Muscle layer of duodenum (tissue), 2 donors: Measurements from ENCODE around the gene MAPT.
"Not testable (repeated sequence)": the region's sequence is repeated elsewhere in the genome, so short reads cannot be mapped to it uniquely, and the experiment has no call there.

Experiments used
- H3K27ac ChIP-seq: one replicate; pipeline ENCODE4 v1.7.0; 2013; ENCODE audit warnings: mild to moderate bottlenecking, low read length
- H3K27me3 ChIP-seq: one replicate; pipeline ENCODE4 v1.7.0; 2013; ENCODE audit warnings: low read depth, mild to moderate bottlenecking, control low read depth, low read length
- H3K36me3 ChIP-seq, 2 donors: one replicate each; pipeline ENCODE4 v1.7.0; 2013; ENCODE audit warnings: low read length in 2 of 2, control low read depth in 1 of 2, mild to moderate bottlenecking in 1 of 2; ENCODE audit not compliant: insufficient read depth in 2 of 2, control insufficient read depth in 1 of 2
- H3K4me1 ChIP-seq, 2 donors: one replicate each; pipeline ENCODE4 v1.7.0; 2013; ENCODE audit warnings: low read length in 2 of 2, mild to moderate bottlenecking in 2 of 2, control low read depth in 1 of 2, moderate library complexity in 1 of 2; ENCODE audit not compliant: insufficient read depth in 2 of 2, control insufficient read depth in 1 of 2
- H3K4me3 ChIP-seq, 2 donors: one replicate each; pipeline ENCODE4 v1.7.0; 2013; ENCODE audit warnings: low read length in 2 of 2, low read depth in 1 of 2, mild to moderate bottlenecking in 1 of 2
- H3K9me3 ChIP-seq, 2 donors: one replicate each; pipeline ENCODE4 v1.7.0; 2013; ENCODE audit warnings: low read length in 2 of 2, control low read depth in 1 of 2, mild to moderate bottlenecking in 1 of 2; ENCODE audit not compliant: control insufficient read depth in 1 of 2
- donor health status: healthy.

MAPT gene

GRCh38 chr17:46019408-46019925 is 125.1 kb downstream of the MAPT start:
- not testable (repeated sequence) for H3K4me3 ChIP-seq, H3K9me3 ChIP-seq, H3K27ac ChIP-seq, H3K4me1 ChIP-seq, H3K27me3 ChIP-seq
- H3K36me3 ChIP-seq = peaks cover 0 to 13% of the 10 kb centered on the region in 2 donors

DNA sequence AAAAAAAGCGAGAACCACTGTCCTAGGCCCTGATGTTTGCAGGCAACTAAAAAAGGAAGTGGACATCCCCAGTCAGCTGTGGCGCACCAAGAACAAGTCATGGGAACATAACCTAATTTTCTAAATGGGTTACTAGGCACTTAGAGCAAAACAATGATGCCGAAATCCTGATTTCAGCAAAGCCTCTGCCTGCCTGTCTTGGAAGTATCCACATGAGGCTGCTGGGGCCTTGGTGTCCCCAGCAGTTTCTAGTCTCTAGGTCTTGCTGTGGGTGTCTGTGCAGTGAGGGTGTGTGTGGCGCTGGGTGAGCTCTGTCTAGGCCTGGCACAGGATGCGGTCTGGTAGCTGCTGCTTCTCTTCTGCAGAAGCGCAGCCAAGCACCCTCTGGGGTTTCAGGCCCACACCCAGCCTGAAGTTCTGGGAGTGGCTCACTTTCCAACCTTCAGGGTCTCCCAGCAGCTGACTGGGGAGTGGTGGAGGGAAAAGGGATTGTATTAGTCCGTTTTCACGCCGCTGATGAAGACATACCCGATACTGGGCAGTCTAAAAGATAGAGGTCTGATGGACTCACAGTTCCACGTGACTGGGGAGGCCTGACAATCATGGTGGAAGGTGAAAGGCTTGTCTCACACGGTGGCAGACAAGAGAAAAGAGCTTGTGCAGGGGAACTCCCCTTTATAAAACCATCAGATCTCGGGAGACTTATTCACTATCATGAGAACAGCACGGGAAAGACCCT is 125.8 kb downstream of the MAPT start:
- no peaks in the 10 kb centered on the region for H3K27me3 ChIP-seq
- peaks cover 0 to 13% of the 10 kb centered on the region in 2 donors for H3K36me3 ChIP-seq
- no peak overlapping the region for H3K27ac ChIP-seq
- no peaks in the 10 kb centered on the region for H3K4me1 ChIP-seq
- H3K4me3 ChIP-seq = no peak overlapping the region
- no peaks in the 10 kb centered on the region for H3K9me3 ChIP-seq

- H3K9me3 ChIP-seq = no peaks in the 10 kb centered on the region
- H3K4me1 ChIP-seq = no peaks in the 10 kb centered on the region
- H3K36me3 ChIP-seq = peaks cover under 1 to 13% of the 10 kb centered on the region in 2 donors
- H3K4me3 ChIP-seq = no peak overlapping the region
- no peaks in the 10 kb centered on the region for H3K27me3 ChIP-seq
- no peak overlapping the region for H3K27ac ChIP-seq
Observed at GRCh38 chr17:46020998-46021397, 126.6 kb downstream of the MAPT start.

DNA sequence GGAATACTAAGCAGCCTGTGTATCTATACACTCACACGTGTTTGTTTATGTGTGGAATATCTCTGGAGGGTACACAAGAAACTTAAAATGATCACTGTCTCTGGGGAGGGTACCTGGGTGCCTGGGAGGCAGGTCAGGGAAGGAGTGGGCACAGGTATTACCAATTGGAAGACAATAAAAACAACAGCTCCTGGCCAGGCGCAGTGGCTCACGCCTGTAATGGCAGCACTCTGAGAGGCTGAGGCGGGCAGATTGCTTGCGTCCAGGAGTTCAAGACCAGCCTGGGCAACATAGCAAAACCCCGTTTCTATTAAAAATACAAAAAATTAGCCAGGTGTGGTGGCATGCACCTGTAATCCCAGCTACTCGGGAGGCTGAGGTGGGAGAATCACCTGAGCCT is 129.0 kb downstream of the MAPT start:
- not testable (repeated sequence) for H3K27me3 ChIP-seq, H3K4me1 ChIP-seq

GRCh38 chr17:46023783-46024388 is 129.5 kb downstream of the MAPT start:
- H3K27ac ChIP-seq = no peak overlapping the region
- peaks cover 0 to 4% of the 10 kb centered on the region in 2 donors for H3K4me1 ChIP-seq
- no peaks in the 10 kb centered on the region for H3K27me3 ChIP-seq
- H3K9me3 ChIP-seq = no peaks in the 10 kb centered on the region
- peaks cover 4 to 22% of the 10 kb centered on the region in 2 donors for H3K36me3 ChIP-seq
- no peak overlapping the region for H3K4me3 ChIP-seq

More for the DNA sequence above, 129.0 kb downstream of the MAPT start:
- not testable (repeated sequence) for H3K4me3 ChIP-seq, H3K27ac ChIP-seq, H3K9me3 ChIP-seq
- H3K36me3 ChIP-seq = peaks cover 4 to 22% of the 10 kb centered on the region in 2 donors

- Histone ChIP-seq H3K27me3 (no peaks in the 10 kb centered on the region), H3K9me3 (no peaks in the 10 kb centered on the region), H3K4me1 (peaks cover 0 to 4% of the 10 kb centered on the region in 2 donors), H3K4me3 (no peak overlapping the region), H3K27ac (no peak overlapping the region), H3K36me3 (peaks cover 4 to 22% of the 10 kb centered on the region in 2 donors)
Observed at GRCh38 chr17:46024590-46024989, 130.2 kb downstream of the MAPT start.

DNA sequence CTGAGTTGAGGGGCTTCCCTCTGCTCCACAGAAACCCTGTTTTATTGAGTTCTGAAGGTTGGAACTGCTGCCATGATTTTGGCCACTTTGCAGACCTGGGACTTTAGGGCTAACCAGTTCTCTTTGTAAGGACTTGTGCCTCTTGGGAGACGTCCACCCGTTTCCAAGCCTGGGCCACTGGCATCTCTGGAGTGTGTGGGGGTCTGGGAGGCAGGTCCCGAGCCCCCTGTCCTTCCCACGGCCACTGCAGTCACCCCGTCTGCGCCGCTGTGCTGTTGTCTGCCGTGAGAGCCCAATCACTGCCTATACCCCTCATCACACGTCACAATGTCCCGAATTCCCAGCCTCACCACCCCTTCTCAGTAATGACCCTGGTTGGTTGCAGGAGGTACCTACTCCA is 130.7 kb downstream of the MAPT start:
- Histone ChIP-seq H3K4me1 (peaks cover 0 to 4% of the 10 kb centered on the region in 2 donors), H3K9me3 (no peaks in the 10 kb centered on the region), H3K4me3 (no peak overlapping the region), H3K36me3 (peaks cover 4 to 22% of the 10 kb centered on the region in 2 donors), H3K27me3 (no peaks in the 10 kb centered on the region), H3K27ac (no peak overlapping the region)

DNA sequence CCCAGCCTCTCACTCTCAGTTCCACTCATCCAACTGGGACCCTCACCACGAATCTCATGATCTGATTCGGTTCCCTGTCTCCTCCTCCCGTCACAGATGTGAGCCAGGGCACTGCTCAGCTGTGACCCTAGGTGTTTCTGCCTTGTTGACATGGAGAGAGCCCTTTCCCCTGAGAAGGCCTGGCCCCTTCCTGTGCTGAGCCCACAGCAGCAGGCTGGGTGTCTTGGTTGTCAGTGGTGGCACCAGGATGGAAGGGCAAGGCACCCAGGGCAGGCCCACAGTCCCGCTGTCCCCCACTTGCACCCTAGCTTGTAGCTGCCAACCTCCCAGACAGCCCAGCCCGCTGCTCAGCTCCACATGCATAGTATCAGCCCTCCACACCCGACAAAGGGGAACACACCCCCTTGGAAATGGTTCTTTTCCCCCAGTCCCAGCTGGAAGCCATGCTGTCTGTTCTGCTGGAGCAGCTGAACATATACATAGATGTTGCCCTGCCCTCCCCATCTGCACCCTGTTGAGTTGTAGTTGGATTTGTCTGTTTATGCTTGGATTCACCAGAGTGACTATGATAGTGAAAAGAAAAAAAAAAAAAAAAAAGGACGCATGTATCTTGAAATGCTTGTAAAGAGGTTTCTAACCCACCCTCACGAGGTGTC is 131.3 kb downstream of the MAPT start:
- Histone ChIP-seq H3K36me3 (peaks cover 9 to 27% of the 10 kb centered on the region in 2 donors), H3K9me3 (no peaks in the 10 kb centered on the region), H3K27ac (no peak overlapping the region), H3K4me1 (peaks cover 0 to 4% of the 10 kb centered on the region in 2 donors), H3K27me3 (no peaks in the 10 kb centered on the region), H3K4me3 (no peak overlapping the region)

DNA sequence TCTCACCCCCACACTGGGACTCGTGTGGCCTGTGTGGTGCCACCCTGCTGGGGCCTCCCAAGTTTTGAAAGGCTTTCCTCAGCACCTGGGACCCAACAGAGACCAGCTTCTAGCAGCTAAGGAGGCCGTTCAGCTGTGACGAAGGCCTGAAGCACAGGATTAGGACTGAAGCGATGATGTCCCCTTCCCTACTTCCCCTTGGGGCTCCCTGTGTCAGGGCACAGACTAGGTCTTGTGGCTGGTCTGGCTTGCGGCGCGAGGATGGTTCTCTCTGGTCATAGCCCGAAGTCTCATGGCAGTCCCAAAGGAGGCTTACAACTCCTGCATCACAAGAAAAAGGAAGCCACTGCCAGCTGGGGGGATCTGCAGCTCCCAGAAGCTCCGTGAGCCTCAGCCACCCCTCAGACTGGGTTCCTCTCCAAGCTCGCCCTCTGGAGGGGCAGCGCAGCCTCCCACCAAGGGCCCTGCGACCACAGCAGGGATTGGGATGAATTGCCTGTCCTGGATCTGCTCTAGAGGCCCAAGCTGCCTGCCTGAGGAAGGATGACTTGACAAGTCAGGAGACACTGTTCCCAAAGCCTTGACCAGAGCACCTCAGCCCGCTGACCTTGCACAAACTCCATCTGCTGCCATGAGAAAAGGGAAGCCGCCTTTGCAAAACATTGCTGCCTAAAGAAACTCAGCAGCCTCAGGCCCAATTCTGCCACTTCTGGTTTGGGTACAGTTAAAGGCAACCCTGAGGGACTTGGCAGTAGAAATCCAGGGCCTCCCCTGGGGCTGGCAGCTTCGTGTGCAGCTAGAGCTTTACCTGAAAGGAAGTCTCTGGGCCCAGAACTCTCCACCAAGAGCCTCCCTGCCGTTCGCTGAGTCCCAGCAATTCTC is 132.1 kb downstream of the MAPT start:
- Histone ChIP-seq H3K4me1 (peaks cover 0 to 4% of the 10 kb centered on the region in 2 donors), H3K27ac (no peak overlapping the region), H3K36me3 (peaks cover 17 to 34% of the 10 kb centered on the region in 2 donors)

DNA sequence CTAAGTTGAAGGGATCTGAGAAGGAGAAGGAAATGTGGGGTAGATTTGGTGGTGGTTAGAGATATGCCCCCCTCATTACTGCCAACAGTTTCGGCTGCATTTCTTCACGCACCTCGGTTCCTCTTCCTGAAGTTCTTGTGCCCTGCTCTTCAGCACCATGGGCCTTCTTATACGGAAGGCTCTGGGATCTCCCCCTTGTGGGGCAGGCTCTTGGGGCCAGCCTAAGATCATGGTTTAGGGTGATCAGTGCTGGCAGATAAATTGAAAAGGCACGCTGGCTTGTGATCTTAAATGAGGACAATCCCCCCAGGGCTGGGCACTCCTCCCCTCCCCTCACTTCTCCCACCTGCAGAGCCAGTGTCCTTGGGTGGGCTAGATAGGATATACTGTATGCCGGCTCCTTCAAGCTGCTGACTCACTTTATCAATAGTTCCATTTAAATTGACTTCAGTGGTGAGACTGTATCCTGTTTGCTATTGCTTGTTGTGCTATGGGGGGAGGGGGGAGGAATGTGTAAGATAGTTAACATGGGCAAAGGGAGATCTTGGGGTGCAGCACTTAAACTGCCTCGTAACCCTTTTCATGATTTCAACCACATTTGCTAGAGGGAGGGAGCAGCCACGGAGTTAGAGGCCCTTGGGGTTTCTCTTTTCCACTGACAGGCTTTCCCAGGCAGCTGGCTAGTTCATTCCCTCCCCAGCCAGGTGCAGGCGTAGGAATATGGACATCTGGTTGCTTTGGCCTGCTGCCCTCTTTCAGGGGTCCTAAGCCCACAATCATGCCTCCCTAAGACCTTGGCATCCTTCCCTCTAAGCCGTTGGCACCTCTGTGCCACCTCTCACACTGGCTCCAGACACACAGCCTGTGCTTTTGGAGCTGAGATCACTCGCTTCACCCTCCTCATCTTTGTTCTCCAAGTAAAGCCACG is 133.0 kb downstream of the MAPT start:
- H3K36me3 ChIP-seq = peaks cover 26 to 39% of the 10 kb centered on the region in 2 donors
- no peaks in the 10 kb centered on the region for H3K27me3 ChIP-seq
- H3K4me1 ChIP-seq = peaks cover 0 to 4% of the 10 kb centered on the region in 2 donors
- H3K4me3 ChIP-seq = no peak overlapping the region
- H3K27ac ChIP-seq = no peak overlapping the region
- no peaks in the 10 kb centered on the region for H3K9me3 ChIP-seq

More for the DNA sequence above, 132.1 kb downstream of the MAPT start:
- H3K27me3 ChIP-seq = no peaks in the 10 kb centered on the region
- no peaks in the 10 kb centered on the region for H3K9me3 ChIP-seq
- no peak overlapping the region for H3K4me3 ChIP-seq
